Lung microvascular endothelial cell (primary cell): Measurements from ENCODE around the gene MAGIX. TPM values are rescaled to one million over a fixed set of nuclear protein-coding genes. Genes with fewer than 3 reads are reported as not detected.

Experiments used
- DNase-seq, 2 donors: peaks; one replicate each; pipeline versions ENCODE4 v3.0.0 to v3.0.0-alpha.2; 2010; ENCODE audit warnings: low read depth in 2 of 2
- total RNA-seq: library from RNA; depleted of rRNA; stranded (reverse); fragments of >200 nt; gene quantifications from 2 replicates; pipeline ENCODE4 v1.2.1, GENCODE V29; 2014

The MAGIX gene
- total RNA-seq, 1 donor from 2014 or later: 0.60 TPM

DNA sequence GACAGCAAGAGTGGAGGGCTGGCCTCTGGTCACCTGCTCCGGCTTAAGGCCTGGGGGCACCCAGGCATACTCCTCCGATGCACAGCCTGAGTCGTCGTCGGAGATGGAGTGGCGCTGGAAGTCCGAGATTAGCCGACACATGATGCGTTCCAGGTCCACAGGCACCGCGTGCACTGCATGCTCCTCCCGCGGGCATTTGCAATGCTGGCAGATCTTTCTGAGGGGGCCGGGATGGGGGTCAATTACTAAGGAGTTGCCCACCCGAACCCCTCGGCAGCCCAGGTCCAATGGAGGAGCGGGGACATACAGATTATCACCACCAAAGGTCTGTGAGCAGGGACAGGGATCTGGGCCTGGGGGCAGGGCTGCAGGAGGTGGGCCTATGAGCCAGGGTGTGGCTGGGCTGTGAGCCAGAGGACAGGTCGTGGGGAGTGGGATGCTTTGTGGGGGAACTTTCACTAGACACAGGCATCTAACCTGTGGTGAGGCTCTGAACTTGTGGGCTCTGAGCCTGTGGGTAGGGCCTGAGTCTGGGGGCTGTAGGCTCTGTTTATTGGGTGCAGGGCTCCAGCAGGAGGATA is 21.2 kb downstream of the MAGIX start:
- no peak for DNase-seq

DNA sequence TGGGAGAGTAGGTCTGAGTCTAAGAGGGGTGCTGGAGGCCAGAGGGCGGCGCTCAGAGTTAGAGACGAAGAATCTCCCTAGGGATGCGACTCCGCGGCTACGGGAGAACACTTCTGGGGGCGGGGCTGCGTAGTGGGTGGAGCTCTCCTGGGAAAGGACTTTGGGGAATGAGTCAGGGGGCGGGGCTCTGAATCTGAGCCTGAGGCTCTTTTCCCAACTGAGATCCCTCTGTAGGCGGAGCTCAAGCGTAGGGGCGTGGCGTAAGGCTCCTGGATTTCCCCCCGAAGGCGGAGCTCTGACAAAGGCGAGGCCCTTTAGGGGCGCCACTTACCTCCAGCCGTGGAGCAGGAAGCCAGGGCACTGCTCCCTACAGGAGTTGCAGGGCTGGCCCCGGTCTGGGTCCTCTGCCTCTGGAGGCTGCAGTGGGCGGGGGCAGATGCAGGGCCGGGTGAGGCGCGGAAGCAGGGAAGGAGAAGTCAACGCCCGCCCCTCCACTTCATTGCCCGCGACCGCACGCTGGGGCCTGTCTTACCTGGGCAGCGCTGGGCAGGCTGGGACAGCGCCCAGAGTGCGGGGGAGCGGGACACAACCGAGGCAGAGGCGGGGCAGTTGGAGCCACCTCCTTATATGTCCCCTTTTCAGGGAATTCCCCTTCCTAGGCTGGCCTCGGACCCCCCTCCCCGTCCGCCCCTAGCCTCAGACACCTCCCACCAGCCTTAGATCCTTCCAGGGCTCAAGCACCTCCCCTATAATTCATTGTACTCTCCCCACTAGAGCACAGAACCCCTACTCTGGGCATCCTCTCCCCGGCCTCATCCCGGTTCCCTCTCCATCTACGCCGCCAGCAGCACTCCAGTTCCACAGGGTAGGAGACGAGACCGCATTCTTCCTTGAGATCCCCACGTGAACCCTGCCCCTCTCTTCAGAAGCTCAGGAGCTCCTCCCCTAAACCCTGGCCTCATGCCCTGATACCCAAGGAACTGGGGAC is 22.0 kb downstream of the MAGIX start:
- DNase-seq: peak; percentile 70 to 86

DNA sequence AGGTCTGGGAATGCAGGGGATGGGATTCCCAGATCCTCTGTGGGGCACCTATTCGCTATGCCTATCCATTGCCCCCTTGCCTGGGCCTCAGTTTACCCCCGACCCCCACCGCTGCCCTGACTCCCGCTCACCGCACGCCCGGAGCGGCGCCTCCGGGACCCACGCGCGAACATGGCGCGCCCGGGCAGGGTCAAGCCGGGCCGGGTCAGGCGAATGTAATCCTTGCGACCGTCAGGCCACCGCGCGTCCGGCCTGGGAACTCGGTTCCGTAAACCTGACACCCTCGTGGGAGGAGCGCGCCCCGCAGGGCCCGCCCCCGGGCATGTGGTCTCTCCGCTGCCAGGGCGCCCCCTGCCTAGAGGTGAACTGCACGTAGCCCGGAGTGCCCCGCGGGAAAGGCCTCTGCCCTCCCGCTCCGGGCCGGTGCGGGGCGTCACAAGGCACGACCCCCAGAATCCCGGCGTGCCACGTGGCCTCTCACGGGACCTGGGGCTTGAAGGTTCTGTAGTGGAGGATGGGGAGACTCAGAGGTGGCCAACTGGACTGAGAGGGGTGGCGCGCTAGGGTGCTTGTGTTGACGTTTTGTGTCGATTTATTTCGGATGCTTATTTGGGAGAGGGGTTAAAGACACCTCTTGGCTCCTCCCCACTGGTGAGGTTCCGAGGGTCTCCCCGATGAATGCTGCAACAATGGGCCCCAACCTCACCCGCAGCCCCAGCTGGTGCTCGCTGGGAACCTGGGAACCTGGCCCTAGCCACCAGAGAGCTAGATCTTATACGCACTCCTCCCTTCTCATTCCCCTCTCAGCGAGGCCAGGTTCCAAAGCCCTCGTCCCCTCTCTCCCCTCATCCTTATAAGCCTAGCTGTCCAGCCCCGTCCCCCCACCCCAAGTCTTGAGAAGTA is 23.8 kb downstream of the MAGIX start, which contains the start of gene PRICKLE3:
Gene PRICKLE3, minus strand, starts transcription at position 249 of the 903 bp plus-strand sequence. Its CDS starts 76 bp downstream, at position 173.
- DNase-seq: peak; percentile 57 to 73

DNA sequence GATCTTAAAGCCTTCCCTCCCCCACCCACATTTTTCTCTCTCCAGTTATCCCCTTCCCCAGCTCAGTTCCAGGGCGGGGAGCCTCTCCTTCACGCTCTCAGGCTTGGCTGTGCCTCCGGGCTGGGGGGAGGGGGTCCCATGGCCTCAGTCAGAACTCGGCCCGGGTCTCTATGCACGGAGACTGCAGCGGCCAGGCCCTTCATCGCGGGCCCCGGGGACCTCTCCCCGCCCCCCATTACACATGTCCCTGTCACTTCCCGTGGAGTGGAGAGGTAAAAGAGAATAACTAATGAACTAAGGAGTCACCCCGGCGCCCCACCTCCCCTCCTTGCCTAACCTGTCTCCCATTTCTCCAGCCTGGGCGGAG is 24.5 kb downstream of the MAGIX start:
- DNase-seq: no peak

DNA sequence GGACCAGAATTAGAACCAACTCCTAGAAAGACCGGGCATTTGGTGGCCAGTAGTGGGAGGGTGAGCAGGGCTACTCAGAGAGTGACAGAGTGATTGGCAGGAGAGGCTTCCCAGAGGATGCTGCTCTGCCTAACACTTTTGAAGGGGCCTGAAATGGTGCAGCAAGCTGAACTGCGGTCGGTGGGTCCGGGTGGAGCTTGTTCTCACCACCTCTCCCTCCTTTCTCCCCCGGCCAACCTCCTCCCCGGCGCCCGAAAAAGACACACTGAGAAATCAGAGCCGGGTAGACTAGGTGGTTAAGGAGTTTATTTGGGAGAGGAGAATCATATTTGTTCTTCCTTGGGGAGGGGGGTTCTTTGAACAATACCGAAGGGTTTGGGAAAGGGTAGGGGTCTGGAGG is 25.0 kb downstream of the MAGIX start:
- no peak for DNase-seq

DNA sequence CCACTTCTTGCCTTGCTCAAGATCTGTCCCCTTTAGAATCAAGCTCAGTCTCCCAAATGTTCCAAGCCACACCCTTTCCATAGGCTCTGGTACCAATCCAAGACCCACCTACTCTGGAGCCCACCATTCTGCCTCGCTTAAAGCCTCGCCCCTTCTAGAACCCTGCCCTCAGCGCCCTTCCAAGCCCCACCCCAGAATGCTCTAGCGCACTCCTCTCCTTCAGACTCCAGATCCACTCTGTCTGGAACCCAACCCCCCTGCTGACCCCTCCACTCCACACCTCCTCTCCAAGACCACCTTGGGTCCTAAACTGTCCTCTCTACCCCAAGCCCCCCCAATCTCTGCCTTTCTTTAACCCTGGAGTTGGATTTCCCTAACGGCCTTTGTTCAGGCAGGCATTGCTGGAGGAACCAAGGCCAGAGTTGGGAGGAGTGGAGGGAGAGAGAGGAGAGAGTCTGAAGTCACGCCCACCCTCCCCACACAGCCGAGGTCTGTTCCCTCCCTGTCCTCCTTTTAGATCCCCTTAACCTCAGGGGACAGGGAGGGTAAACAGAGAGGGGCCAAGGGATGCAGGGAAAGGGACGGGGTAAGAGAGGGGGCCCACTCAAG is 26.0 kb downstream of the MAGIX start:
- DNase-seq: no peak

DNA sequence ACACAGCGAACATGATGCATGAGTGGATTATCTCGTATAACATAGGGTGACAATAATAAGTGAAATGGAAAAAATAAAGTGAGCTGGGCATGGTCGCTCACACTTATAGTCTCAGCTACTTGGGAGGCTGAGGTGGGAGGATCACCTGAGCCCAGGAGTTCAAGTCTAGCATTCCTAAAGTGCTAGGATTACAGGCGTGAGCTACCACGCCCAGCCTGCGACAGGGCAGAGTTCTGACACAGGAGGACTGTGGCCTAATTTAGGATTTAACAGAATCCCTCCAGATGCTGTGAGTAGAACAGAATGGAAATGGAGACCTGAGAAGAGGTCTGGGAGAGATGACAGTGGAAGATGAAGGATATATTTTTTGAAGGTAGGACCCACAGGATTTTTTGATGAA is 27.0 kb downstream of the MAGIX start:
- no peak for DNase-seq

DNA sequence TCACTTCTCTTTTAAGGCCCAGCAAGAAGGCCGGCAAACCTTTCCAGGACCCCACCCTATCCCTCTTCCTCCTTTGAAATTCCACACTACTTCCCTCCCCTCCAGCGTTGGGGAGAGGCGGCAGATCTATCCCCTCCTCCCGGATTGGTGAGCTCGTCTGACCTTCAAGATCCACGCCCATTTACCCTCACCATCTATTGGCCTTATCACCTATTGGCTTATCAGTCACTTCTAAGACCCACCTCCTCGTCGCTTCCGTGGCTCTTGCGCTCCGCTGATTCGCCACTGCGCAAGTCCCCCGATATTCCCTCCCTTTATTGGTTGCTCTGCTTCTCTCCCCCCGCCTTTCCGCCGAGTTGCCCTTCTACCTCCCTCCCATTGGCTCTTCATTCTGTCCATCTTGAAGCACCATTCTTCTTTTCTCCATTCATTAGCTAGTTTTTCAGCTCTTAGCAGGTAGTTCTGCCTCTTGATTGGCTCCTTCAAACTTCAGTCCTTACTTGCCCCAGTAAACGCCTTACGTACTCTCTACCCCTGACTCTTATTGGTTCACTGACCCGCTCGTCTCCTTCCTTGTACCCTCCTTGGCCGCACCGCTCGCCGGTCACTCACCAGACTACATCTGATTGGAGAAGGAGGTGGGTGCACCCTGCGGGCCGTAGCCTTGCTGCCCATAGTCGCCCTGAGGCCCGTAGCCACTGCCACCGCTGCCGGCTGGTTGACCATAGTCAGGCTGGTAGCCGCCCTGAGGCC is 28.4 kb downstream of the MAGIX start:
- DNase-seq: peak; percentile 99

DNA sequence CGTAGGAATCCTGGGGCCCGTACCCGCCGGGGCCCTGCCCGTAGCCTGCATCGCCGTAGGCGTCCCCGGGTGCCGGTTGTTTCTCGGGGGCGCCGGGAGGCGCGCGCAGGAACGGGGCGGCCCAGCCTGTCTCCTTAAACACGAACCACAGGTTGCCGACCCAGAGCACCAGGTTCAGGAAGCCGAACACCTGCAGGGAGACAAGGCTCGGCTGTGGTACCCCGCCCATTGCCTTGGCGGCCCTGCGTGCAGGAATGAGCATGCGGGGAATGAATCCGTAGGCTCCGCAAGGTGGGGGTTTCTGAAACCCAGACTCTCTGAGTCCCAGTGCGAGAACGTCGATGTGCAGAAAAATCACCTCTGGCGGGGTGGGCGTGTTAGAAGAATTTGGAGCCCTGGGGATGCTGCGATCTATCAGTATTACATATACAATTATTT is 29.0 kb downstream of the MAGIX start:
- DNase-seq: peak in 1 of 2 donors; percentile 5

DNA sequence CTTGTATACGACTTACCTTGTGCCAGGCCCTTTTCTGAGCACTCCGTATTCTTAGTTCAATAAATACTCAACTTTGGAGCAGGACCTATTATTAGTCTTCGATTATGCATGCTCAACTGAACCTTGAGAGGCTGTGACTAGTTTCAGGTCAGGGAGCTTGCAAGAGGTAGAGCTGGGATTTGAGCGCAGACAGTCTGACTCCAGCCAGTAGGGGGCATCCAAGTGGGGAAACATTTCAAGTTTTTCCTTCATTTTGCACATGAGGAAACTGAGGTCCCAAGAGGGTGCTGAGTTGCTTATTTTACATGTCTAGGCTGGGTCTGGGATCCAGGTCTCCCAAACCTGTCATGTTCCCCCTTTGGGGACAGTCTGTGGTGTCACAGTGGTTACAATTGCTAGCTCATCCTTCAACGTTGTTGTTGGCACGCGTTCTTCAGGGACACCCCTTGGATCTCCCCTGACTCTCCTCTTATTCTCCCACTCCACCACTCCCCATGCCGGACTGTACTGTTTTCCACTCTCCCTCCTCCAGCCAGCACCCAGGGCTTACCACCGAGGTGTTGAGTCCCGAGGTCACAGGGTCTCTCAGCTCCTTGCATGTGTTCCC is 30.3 kb downstream of the MAGIX start:
- DNase-seq: peak; percentile 42 to 43

DNA sequence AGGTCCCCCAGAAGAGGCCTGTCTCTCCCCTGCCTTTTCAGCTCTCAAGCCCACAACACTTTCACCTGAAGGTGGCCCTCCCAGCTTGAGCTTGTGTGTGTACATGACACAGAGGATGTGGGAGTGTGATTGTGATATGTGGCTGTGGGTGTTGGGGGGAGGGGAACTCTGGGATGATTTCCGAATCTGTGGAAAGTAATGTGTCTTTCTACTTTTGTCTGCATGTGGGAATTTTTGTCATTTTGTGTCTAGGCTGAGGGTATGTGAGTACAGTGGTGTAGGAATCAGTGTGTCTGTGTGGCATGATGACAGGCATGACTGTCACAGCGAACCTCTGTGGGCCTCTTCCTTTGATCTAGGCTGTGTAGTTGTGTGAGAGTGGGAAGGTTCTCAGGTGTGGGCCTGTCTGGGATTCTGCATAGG is 31.0 kb downstream of the MAGIX start:
- DNase-seq: no peak

DNA sequence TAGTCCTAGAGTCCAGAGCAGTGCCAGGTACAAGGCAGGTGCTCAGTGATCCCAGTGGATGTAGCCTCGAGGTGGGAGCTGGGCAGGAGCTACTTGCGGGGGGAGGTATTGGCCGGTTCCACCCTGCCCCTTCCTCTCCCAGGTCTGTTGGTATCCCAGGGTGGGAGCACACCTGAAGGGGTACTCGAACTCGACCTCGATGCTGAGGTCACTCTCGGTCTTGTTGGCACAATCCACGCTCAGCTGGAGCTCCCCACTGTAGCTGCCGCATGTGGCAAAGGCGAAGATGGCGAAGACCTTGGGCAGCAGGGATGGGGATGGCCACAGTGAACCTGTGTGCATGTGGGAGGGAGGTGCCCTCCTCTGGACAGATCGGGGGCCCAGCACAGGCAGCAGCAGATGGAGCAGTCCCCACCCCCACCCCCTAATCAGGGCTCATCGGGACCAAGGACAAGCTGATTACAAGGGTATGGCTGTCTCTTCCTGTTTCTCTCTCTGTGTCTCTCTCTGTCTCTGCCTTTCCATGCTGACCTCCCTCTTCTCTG is 35.1 kb downstream of the MAGIX start:
- no peak for DNase-seq

DNA sequence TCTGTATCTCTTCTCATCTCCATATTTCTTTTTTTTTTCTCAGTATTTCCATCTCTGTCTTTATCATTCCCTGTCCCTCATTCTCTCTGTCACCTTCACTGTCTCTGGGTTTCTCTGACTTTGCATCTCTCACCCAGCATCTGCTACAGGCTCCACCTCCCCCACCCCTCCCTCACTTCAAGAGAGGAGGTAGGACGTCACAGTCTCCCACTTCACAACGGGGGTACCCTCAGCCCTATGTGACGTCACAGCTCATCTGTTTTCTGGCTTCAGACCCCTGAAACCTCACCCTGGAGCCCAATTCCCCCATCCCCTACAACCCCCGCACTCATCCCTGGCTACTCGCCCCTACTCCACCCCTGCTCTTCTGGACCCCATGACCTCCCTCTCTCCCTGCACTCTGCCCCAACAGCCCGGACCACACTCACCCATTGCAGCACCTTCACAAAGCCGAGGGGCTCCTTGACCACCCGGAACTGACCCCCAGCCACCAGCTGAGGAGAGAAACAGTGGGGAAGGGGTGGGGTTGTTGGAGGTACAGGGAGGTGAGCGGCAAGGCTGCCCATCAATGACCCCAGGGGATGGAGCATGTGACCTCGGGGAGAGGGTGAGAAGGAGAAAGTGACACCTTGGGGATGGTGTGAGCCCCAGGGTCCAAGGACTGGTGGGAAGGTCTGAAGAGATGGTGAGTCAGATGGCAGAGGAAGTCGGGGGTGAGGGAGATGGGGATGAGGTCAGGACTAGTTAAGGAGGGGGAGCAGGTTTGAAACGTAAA is 36.2 kb downstream of the MAGIX start:
- no peak for DNase-seq

DNA sequence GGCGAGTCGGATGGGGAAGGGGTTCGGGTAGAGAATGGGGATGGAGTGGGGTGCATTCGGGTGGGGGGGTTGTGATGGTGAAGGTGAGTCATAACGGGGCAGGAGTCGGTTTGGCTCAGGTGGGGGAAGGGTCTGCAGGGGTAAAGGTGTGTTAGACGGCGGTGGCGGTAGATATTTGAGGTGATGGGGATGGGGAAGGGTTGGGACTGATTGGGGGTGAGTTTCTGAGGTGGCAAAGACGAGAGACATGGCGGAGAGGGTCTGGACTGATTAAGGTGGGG is 36.7 kb downstream of the MAGIX start:
- no peak for DNase-seq

DNA sequence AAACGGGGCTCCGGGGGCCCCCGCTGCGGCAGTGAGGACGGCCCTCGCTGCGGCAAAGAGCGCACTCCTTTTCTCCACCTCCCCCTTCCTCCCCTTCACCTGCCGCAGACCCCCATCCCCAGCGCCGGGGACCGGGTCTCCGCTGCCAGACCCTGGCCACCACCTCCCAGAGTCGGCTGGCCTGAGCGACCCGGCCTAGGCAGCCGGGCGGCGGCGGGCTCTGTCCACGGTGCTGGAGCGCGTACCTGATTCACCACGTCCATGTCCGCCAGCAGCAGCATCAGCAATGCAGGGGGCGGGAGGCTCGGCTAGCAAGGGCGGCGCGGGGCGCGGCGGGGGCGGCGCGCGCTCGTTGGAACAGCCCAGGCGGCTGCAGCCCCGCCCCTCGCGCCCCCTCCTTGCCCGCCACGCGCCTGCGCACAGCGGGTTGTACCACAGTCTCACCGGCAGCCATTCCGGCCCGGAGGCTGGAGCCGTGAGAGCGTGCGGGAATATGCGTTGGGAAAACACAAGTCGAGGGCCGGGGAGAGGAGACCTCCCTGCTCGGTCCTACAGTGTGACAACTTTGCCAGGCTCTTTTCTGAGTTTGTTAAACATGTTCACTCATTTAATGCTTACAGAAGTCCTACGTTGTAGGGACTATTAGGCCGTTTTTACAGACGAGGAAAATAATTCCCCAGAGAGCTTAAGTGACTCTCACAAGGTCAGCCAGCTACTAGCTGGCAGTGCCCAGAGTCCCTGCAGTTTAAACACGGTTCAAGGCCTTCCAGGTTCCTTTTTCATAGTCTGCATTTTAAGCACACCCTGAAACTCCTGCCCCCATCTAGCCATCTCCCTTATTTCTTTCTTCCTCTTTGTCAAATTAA is 37.6 kb downstream of the MAGIX start, which contains the start of gene SYP:
Gene SYP, minus strand, starts transcription at position 288 of the 866 bp plus-strand sequence. Its CDS starts 7 bp downstream, at position 281.
- DNase-seq: peak; percentile 89 to 94

DNA sequence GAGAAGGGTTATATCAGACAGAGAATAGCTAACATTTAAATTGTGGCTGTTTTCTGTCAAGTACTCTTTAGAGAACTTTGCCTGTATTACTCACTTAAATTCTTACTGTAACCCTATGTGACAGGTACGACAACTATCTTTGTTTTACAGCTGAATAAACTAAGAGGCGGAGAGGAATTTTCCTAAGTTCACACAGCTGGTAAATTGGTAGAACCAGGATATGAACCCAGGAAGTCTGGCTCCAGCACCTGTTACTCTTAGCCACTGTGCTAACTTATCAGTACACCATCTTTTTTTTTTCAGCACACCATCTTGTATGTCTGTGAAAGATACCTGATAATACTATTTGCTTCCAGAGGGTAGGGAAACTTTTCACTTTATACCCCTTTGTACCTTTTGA is 39.5 kb downstream of the MAGIX start:
- no peak for DNase-seq

DNA sequence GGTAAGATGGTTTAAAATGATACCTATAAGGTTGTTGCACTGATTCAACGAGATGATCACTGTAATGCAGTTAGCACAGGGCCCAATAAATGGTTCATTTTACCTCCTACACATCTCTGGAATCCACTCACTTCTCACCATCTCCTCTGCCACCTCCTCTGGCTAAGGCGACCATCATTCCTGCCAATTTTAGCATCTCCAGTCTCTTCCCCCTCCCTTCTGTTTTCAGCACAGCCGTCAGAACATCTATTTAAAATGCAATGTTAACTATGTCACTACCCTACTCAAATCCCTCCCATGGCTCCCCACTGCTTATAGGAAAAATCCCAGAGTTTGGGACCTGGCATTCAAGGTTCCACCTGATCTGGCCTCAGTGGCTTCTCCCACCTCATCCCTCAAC is 41.0 kb downstream of the MAGIX start:
- DNase-seq: no peak

DNA sequence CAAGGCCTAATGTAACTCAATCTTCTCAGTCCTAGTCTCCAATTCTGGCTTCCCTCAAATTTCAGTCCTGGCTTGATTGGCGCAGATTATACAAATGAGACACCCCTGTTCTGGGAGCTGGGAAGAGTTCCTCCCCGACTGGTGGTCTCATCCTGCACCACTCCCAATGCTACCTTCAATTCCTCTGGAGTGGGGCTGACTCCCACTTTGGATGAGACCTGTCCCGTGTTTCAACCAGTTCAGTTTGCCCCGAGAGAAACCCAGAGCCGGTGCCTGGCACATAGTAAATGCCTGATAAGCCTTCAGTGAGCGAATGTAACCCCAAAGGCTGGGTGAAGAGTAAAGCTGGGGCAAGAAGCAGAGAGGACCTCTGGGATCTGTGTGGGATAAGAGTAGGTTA is 41.5 kb downstream of the MAGIX start:
- DNase-seq: no peak
